HG03060 (cell line): ENCODE measurements around the gene PHIP.

Experiments used
- ATAC-seq: cut with Tn5 transposase; IDR thresholded peaks from one replicate; pipeline ENCODE4 v1.9.1; 2021; ENCODE audit warnings: low read depth, moderate number of reproducible peaks; ENCODE audit not compliant: unreplicated experiment

PHIP gene

DNA sequence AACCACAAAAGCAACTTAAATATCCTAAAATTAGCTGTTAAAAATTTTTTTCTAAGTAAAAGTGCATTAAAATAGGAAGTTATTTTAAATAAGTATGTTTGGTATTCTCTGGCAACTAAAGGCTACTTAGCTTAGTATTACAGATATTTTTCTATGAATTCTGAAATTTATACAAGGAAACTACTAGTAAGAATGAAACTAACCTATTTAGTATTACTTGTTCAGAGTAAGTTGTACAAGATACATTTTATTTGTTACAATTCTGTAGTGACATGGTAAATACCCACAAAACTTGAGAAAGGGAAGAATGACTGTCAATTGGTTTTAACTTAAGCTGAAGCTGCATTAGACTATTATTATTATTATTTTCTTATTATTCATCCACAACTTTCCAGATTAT lies 6.5 kb downstream of the PHIP start:
- no peak for ATAC-seq

DNA sequence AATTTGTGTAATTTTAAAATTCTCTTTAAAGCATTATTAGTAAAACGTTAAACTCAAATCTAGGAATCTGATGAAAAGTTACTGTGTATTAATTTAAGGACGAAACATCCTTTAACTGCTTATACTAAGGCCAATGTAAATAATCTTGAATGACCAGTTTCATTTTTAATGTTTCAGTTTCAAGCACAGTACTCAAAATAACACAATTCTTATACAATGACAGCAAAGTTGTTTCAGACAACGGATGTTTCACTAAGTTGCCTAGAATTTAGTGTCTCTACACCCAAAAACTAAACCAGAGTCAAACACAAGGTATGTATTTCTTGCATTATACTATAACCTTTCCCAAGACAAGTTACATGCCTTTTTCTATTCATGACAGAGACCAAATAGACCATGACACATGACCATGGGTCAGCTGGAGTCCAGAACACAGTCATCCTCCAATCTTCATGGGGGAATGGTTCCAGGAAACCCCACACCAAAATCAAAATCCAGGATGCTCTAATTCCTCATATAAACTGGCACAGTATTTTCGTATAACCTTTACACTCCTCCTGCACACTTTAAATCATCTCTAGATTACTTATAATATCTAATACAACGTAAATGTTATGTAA lies 7.7 kb downstream of the PHIP start:
- peak; percentile 68 for ATAC-seq

DNA sequence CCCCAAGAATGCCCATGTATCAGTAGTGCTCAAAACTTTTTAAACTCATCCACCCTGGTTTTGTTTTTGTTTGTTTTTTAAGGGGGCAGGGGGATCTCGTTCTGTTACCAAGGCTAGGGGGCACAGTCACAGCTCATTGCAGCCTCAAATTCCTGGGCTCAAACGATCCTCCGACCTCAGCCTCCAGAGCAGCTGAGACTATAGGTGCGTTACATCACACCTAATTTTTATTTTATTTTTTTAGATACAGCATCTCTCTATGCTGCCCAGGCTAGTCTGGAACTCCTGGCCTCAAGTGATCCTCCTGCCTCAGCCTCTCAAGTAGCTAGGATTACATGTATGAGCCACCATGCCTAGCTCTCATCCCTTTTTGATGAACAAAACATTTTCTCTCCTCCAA lies 11.2 kb downstream of the PHIP start:
- ATAC-seq: no peak

DNA sequence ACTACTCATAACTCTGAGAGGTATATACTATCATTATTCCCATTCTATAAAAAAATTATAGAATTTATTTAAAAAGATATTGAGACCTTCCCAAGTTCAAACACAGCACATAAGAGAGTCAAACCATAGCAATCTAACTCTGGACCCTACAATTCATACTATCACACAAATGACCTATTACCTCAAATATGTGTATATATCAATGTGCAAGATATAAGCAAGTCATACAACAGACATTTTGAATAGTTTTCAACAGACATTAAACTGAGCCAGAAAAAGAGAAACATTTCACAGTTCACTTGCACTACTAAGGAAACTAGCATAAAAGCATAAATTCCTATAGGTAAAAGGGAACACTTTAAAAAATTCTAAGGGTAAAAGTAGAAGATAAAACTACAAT lies 11.7 kb downstream of the PHIP start:
- ATAC-seq: no peak

DNA sequence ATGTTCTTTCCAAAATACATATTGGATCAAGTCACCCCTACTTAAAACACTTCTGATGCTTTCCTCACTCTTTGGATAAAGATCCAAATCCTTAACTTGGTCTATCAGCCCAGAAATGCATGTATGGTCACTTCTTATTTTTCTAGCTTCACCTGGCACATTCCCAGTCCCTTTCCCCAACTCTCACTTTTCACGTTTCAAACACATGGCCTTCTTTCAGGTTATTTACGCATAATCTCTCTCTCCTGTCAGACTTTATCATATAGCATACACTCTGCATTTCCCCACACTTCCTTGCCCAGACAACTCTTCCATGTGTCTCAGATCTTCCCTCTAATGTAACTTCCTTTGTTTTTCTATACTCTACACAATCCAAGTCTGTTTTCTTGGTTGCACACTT lies 12.8 kb downstream of the PHIP start:
- ATAC-seq: no peak

DNA sequence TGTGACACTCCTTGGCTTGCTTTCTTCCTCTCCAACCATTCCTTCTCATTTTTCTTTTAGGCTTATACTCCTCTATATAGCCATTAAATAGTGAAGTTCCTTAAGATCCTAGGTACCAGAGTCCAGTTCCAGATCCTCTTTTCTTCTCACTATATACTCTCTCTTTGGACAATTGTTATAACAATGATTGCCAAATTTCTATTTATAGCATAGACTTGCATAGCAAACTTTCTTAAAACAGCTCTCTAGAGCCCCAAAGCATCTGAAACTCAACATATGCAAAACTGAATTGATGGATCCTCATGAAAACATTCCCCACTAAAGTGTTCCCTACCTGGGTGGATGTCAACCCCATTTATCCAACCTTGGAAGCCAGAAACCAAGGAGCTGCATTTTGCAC lies 13.4 kb downstream of the PHIP start:
- no peak for ATAC-seq

DNA sequence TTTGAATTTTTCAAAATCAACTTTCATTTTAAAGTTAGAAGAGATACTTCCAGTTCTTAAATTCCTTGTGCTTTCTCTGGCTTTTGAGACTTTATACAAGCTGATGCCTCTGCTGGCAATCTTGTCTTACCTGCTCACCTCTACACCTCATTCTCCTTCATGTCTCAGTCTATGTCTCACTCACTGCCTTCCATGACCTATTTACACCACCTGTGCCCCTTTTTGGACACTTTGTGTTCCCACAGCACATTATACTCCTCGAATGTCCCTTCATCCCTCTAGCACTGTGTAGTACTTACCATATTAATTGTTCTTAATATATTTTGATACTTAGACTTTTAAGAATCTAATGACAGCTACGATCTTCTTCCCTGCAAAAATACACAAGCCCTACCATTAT lies 15.3 kb downstream of the PHIP start:
- no peak for ATAC-seq

DNA sequence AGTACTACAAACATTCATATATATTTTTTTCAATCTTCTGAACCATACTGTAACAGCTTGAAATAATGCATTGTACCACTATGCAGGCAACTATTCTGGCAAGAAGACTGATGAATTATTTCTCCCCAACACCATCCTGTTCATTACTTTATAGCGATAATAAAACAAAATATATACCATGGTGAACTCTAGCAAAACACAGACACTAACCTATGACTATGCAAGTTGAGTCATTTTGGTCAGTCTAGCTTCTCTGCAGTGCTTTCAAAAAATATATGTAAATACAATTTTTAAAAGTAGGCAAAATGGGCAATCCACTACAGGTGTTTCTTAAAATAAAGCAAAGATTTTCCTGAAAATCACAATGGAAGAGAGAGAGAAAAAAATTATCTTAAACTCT lies 20.3 kb downstream of the PHIP start:
- no peak for ATAC-seq

DNA sequence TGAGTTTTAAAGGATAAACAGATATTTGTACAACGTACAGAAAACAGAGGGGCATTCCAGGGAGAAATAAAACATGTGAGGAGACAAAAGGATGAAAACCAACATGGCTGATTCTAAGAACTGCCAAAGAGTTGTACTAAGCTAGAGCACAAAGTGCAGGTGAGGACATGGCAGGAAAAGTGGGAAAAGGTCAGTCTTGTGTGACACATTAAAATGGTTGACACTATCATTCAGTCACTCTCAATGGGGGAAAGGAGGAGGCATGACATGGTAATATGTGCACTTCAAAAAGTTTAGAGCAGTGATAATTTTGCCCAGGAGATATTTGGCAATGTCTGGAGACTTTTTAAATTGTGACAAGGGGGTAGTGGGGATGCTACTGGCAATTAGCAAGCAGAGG lies 21.8 kb downstream of the PHIP start:
- no peak for ATAC-seq

DNA sequence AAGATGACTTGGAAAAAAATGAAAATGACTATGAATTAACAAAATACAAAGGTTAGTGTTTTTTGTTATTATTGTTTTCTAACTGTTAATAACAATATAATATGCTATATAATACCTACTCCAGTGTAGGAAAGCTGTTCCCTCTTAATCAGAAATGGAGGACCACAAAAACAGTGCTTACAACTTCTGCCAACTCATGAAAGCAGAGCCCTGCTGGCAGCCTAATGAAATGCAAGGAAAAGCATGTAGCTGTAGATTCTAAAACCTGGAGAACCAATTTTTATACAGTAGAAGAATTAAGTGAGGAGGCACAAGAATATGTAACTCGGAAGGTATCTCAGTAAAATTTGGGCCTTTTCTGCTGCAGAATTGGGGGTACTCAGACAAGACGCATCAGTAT lies 29.4 kb downstream of the PHIP start:
- ATAC-seq: no peak

DNA sequence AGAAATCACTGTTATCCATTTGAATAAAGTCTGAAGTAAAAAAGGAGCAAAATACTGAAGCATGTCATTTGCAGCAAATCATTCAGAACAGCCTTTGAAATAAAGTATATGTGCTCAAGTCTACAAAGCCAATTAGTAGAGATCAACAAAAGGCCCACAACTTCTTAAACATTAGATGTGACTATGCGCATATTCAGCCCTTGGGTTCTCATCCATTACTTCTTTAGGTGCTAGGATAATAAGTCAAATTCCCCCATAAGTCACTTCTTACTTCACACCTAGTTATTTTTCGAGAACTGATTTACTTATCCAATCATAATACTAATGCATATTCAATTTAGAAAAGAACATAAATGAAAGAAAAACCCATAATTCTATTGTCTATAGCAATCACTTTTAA lies 31.0 kb downstream of the PHIP start:
- no peak for ATAC-seq

DNA sequence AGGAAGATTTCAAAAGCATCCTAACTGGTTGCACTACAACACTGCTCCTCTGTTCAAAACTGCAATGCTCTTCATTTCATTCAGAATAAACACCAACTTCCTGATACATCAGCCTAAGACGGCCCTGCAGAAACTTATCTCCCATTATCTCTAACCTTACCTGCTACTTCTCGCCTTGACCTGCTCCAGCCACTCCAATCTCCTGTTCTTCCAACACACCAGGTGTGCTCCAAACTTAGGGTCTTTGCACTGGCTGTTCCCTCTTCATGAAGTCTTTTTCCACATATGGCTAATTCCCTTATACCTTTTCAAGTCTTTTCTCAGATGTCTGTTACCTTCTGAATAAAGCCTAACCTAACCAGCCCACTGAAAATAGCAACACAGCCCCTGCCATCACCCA lies 32.1 kb downstream of the PHIP start:
- ATAC-seq: no peak

DNA sequence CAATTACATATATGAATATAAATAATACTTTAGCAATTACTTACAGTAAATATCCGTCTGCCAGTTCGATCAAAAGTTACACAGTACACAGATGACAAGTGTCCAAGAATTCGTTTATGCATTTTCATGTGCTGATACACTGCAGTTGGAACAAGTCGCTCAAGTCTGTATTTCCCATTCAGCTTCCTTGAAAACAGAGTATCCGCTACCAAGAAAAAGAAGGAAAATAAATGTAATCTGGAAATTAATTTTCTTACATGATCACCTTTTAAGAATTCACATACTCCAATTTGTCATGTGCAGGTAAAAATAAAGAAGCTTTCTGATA lies 35.3 kb downstream of the PHIP start:
- ATAC-seq: no peak

DNA sequence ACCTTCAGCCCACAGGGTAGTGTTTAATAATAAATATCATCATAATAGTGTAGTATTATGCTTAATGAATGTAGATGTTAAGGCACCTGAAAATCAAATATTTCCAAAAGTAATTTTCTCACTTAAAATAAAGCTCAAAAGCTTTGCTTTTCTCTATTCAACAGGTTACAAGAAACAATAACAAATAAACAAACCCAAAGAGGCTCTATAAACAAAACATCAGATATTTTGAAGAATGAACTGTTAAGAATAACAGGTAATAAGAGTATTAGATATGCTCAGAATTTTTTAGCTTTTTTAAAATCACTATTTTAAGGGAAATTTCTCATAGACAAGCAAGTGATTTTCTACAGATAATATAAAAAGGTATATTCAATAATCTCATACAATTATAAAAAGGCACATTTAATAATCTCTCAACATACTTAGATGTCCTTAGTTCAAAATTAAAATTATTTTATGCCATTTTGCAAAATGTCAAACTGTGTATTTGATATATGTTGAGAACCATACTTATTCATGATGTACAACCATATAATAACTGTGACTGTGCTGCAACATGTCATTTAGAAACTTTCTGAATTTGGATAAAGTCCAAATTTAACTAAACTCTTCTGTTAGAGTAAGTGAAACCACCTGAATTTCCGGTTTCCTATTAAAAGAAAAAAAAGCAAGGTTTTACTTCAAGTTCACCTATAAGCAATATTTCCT lies 35.8 kb downstream of the PHIP start:
- peak; percentile 86 for ATAC-seq

DNA sequence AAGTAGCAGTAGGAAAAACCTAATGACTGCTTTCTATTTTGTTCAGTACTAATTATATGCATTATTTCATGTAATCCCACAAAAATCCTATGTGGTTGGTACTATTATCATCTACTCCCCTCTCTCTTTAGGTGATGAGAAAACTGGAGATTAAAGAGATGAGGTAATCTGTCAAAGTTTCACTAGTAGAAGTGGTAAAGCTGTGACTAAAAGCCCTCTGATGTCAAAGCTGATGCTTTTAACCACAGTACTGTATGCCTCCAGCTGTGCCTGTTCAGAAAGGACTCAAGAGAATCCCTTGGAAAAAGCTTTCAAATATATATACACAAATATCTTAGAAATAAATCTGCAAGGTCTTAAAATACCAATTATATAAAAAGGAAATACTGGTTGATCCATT lies 38.0 kb downstream of the PHIP start:
- no peak for ATAC-seq

DNA sequence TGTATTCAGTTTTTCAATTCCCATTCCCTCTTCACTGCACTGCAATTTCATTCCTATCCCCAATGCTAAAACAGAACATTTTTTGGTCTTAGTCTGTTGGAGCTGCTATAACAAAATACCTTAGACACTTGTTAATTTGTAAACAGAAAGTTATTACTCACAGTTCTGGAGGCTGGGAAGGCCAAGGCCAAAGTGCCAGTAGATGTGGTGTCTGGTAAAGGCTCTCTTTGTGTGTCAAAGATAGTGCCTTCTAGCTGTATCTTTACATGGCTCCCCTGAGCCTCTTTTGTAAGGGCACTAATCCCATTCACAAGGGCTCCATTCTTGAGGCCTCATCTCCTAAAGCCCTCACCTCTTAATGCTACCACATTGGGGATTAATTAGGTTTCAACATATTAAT lies 40.0 kb downstream of the PHIP start:
- ATAC-seq: no peak

DNA sequence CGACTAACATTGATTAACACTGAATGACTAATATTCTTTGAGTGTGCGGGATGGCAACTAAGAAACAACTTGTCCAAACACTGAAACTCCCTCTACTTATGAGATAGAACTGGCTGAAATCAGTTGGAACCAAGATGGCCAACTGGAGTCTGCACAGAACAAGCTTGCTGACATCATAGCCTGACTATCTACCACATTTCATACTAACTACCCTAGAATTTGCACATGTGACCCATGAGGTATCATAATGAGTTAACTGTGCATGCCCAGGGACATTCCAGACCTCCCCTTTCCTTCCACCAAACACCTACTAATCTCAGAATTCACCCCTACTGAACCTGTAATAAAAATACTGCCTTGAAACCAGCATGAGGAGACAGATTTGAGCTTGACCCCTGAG lies 43.2 kb downstream of the PHIP start:
- ATAC-seq: no peak

DNA sequence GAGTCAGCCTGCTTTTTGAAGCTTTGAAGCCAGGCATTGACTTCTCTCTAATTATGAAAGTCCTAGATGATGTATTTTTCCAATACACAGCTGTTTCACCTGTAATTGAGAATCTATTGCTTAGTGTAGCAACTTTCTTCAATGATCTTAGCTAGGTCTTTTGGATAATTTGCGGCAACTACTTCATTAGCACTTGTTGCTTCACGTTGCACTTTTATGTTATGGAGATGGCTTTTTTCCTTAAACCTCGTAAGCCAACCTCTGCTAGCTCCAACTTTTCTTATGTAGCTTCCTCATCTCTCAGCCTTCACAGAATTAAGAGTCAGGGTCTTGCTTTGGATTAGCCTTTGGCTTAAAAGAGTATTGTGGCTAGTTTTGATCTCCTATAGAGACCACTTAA lies 44.8 kb downstream of the PHIP start:
- ATAC-seq: no peak

DNA sequence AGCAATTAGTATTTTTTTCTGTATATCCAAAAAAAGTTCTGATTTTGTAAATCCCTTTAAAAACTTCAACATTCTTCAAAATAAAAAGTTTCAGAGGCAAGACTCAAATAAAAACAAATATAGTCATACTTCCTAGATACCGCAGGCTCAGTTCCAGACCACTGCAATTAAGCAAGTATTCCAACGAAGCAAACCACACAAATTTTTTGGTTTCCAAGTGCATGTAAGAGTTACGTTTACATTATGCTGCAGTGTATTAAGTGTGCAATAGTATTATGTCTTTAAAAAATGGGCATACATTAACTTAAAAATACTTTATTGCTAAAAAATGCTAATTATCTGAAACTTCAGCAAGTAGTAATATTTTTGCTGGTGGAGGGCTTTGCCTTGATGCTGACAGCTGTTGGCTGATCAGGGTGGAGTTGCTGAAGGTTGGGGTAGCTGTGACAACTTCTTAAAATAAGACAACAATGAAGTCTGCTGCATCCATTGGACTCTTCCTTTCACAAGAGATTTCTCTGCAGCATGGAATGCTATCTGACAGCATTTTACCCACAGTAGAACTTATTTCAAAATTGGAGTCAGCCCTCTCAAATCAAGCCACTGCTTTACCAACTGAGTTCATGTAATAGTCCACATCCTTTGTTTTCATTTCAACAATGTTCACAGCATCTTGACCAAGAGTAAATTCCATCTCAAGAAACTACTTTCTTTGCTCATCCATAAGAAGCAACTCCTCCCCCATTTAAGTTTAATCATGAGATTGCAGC lies 46.0 kb downstream of the PHIP start:
- no peak for ATAC-seq

DNA sequence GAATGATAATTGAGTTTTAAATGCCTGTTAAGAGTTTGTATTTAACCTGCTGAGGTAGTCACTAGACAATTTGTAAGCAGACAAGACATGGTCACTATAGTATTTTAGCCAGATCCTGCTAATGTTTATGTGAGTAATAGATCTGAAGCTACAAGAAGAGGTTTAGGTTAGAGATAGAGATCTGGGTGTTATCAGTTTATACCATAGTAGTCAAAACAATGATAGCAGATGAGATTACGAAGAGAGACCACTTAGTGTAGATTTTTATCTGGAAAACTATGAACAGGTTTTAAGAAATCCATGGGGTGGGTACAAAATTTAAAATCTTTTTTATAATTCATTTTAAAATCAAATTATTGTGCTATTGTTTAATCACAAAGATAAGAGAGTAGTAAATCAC lies 47.5 kb downstream of the PHIP start:
- no peak for ATAC-seq

DNA sequence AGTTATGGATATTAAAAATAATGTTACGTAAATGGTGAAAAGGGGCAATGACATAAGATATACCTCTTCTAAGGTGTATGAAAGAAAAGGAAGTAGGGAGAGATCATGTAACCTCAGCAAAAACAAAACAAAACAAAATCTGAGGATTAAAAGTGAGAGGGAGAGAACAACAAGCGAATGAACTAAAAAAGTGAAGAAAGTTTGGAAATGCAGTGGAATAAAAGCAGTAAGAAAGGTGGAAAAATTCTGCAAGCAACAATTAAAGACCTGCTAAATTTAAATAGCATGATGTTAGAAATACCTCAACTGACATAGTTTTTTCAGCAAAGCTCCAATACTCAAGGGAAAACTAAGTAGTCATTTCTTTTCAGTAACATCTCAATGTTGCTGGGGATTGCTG lies 48.0 kb downstream of the PHIP start:
- no peak for ATAC-seq

DNA sequence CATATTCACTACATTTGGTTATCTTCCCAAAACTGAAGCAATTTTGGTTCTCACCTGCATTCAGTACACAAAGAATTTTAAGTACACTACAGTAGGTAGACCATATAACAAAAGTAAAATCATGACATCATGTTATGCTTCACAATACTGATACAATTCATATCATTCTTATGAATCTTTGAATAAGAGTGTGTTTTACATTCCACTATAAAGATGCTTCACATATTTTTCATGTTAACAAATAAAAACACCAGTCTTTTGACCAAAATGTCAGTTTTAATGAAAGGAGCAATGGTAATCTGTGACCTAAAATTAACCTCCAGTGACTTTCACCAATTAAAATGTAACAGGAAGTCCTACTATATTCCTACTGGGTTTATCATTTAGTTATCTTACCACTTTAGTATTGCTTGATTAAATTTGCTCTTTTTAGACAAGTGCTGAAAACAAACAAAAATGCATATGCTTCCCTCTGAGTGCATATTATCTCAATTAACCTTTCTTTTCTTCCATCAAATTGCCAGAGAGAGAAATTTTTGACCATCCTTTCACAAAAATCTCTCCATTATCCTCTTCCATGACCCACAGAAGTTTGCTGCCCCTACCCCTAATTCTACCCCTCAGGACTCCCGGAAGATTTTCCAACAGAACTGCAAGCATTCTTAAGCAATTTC lies 49.3 kb downstream of the PHIP start:
- ATAC-seq: no peak
